DND-41 (cell line): Measurements from ENCODE around the gene FBXO42.

Experiments
- EZH2 ChIP-seq: IDR thresholded peaks from 3 replicates; pipeline ENCODE4 v1.6.1; 2012; ENCODE audit warnings: borderline replicate concordance, low read depth, mild to moderate bottlenecking, moderate library complexity, low read length, inconsistent platforms; ENCODE audit not compliant: severe bottlenecking
- TF ChIP-seq, protein P1 (sequence below): IDR thresholded peaks from 2 replicates; pipeline ENCODE4 v1.5.1; 2012; ENCODE audit warnings: borderline replicate concordance, low read length, moderate library complexity, mild to moderate bottlenecking; ENCODE audit not compliant: poor library complexity, severe bottlenecking; ENCODE audit errors: extremely low read depth

DNA sequence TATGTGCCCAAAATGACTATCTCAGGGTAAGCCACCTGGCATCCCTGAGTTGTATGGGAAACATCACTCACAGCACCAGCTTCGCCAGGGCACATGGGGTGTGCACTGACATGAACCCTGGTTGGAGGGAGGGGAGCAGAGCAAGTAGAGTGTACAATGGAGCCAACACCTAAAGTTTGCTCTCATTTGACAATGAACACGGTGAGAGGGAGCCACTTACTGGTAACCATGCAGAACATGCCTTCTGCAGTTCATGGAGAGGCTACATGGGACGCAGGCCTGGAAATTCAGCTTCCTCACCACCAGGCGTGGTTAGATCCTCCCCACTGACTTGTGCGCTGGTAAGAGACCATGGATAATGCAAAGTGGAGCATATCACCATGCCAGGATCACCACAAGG lies 105.3 kb downstream of the FBXO42 start:
- TF ChIP-seq, protein P1, sequence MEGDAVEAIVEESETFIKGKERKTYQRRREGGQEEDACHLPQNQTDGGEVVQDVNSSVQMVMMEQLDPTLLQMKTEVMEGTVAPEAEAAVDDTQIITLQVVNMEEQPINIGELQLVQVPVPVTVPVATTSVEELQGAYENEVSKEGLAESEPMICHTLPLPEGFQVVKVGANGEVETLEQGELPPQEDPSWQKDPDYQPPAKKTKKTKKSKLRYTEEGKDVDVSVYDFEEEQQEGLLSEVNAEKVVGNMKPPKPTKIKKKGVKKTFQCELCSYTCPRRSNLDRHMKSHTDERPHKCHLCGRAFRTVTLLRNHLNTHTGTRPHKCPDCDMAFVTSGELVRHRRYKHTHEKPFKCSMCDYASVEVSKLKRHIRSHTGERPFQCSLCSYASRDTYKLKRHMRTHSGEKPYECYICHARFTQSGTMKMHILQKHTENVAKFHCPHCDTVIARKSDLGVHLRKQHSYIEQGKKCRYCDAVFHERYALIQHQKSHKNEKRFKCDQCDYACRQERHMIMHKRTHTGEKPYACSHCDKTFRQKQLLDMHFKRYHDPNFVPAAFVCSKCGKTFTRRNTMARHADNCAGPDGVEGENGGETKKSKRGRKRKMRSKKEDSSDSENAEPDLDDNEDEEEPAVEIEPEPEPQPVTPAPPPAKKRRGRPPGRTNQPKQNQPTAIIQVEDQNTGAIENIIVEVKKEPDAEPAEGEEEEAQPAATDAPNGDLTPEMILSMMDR: no peak
- TF ChIP-seq EZH2: no peak
